Prostate gland (tissue), 2 donors: Measurements from ENCODE around the gene PDHB. TPM values are rescaled to one million over a fixed set of nuclear protein-coding genes. Genes with fewer than 3 reads are reported as not detected.

Source experiments
- DNase-seq: peaks from one replicate; pipeline ENCODE4 v3.0.0-alpha.2; 2019; ENCODE audit warnings: low spot score
- H3K27ac ChIP-seq, 2 donors: fragments of 200-600 bp; sonication (generic); 2 replicates each; pipeline ENCODE4 v1.5.1; 2017 to 2019
- H3K27me3 ChIP-seq: fragments of 200-600 bp; sonication (generic); replicated peaks from 2 replicates; pipeline ENCODE4 v1.5.1; 2019; ENCODE audit not compliant: insufficient read depth
- H3K36me3 ChIP-seq, 2 donors: fragments of 200-600 bp; sonication (generic); 1 replicate in 1 of 2; 2 replicates in 1 of 2; pipeline versions ENCODE4 v1.5.1 to v1.8.1; 2017 to 2019
- H3K4me1 ChIP-seq: fragments of 200-600 bp; sonication (generic); replicated peaks from 2 replicates; pipeline ENCODE4 v1.5.1; 2019
- H3K4me3 ChIP-seq, 2 donors: fragments of 200-600 bp; sonication (generic); 2 replicates each; pipeline ENCODE4 v1.5.1; 2017 to 2019
- H3K9me3 ChIP-seq: fragments of 200-600 bp; sonication (generic); 2 replicates; pipeline ENCODE4 v1.5.1; 2017
- POLR2A ChIP-seq: fragments of 450-650 bp; IDR thresholded peaks from one replicate; pipeline ENCODE4 v1.6.1; 2016; ENCODE audit warnings: antibody characterized with exemption, mild to moderate bottlenecking
- POLR2AphosphoS5 ChIP-seq: sonication (generic); formaldehyde crosslinking; IDR thresholded peaks from one replicate; pipeline ENCODE4 v1.6.1; 2017; ENCODE audit warnings: antibody characterized with exemption
- WGBS: methylation state at CpG from one replicate; pipeline ENCODE4 v1.1.5; 2018; 5-methylcytosine and 5-hydroxymethylcytosine counted together
- intact Hi-C: fragments of 100-400 bp; cut with DNase I; formaldehyde crosslinking; loops from one replicate; pipeline ENCODE4 v1.14.2; 2022
- total RNA-seq, 2 donors: library from RNA; depleted of rRNA; stranded (reverse); fragments of >200 nt; gene quantifications; one replicate each; pipeline ENCODE4 v1.1.0, GENCODE V29; 2016
- TF ChIP-seq, protein P1 (sequence below), 4 experiments: fragments of 200-600 bp in 2 of 4; fragments of 450-650 bp in 2 of 4; sonication (generic) in 2 of 4; IDR thresholded peaks; 1 replicate in 3 of 4; 2 replicates in 1 of 4; pipeline ENCODE4 v1.5.1; 2016 to 2019; ENCODE audit warnings: antibody characterized with exemption in 4 of 4, mild to moderate bottlenecking in 2 of 4, moderate library complexity in 2 of 4

The PDHB gene
- total RNA-seq = 100 to 1,000 TPM in 1 of 2 donors, 10 to 100 TPM in 1; 69.6 to 129 TPM

DNA sequence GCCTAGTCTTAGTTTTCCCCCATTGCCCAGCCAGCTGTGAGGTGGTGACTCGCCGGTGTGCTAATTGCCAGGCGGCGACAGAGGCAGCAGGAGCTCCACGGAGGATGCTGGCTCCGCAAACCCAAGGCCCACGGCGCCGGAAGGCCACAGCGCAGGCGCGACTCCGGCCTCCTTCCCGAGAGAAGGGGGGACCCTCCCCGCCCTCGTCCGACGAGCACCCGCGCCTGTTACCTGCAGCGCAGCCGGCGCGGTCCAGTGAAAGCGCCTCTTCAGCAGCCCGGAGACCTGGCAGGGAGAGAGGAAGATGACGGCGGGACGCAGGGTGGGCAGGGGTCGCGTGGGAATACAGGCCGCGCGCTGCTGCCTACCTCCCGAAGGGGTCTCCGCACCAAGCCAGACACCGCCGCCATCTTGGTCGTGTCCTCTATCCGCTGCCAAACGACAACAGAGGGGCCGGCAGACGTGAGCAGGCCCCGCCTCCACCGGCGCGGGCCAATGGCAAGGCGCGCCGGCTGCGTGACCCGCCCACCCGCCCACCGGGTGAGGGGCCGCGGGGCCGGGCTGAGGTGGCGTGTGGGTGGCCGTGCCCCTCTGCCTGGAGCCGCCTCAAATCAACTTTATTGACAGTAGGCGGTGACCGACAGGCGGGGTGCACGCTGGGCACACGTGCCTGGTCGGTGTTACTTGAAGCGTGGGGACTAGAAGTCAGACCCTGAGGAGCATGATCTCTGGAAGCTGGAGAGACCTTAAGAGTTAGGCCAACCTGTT lies at the start of gene PDHB:
Gene PDHB (minus strand): TSS at position 433 of the 768 bp plus-strand sequence. CDS start 23 bp downstream, at position 410.
- TF ChIP-seq, protein P1, sequence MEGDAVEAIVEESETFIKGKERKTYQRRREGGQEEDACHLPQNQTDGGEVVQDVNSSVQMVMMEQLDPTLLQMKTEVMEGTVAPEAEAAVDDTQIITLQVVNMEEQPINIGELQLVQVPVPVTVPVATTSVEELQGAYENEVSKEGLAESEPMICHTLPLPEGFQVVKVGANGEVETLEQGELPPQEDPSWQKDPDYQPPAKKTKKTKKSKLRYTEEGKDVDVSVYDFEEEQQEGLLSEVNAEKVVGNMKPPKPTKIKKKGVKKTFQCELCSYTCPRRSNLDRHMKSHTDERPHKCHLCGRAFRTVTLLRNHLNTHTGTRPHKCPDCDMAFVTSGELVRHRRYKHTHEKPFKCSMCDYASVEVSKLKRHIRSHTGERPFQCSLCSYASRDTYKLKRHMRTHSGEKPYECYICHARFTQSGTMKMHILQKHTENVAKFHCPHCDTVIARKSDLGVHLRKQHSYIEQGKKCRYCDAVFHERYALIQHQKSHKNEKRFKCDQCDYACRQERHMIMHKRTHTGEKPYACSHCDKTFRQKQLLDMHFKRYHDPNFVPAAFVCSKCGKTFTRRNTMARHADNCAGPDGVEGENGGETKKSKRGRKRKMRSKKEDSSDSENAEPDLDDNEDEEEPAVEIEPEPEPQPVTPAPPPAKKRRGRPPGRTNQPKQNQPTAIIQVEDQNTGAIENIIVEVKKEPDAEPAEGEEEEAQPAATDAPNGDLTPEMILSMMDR (IDR thresholded peaks at IDR 0.05) = peak in 1 of 4 experiments; percentile 18
- peak; percentile 70 for TF ChIP-seq POLR2A
- TF ChIP-seq POLR2AphosphoS5 = peak; percentile 84
- H3K4me1 ChIP-seq = peaks cover 3% of the 10 kb centered on the region
- peak; percentile 87 for DNase-seq

DNA sequence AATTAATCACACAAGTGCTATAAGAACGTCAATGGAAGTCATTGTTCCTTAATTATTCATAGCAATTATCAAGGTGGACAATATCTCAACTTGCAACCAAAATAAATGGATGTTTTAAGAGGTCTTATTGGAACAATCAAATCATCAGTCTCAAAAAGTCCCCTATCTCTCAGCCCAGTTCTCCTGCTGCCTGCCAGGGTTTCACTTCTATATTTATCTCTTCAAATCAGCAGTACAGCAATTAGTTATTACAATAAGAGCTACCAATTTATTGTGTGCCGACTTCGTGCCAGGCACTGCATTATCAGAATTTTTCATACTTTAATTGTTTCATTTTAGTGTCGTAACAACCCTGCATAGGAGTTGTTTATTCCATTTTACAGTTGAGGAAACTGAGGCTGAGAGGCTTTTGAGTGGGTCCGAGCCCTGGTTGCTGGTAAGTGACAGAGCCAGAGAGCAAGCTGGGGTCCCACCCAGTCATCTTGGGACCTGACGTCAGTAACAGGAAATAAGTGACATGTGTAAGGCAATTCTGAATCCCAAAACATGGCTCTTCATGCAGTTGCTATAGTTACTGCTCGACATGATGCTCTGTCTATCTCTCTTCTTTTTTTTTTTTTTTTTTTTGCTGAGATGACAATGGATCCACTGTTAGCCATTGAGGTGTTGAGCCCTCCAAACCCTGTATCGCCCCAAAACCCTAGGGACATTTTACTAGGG lies 49.4 kb upstream of the PDHB start:
- Histone ChIP-seq H3K27me3 (no peaks in the 10 kb centered on the region), H3K27ac (no peak overlapping the region), H3K36me3 (no peaks in the 10 kb centered on the region), H3K4me3 (no peak overlapping the region), H3K9me3 (no peaks in the 10 kb centered on the region), H3K4me1 (no peaks in the 10 kb centered on the region)
- TF ChIP-seq POLR2AphosphoS5 (no peak), POLR2A (no peak)
- TF ChIP-seq, protein P1 (IDR thresholded peaks at IDR 0.05) = no peak
- intact Hi-C loops = no loop called here
- WGBS = 57% methylated on average over 8 of the region's 8 CpGs
- no peak for DNase-seq

More for the DNA sequence above, at the start of gene PDHB:
- Histone ChIP-seq H3K9me3 (no peaks in the 10 kb centered on the region), H3K27ac (peak within 1 kb of the TSS; percentile 88 to 93), H3K36me3 (peaks cover 0 to 12% of the 10 kb centered on the region in 2 donors), H3K27me3 (no peaks in the 10 kb centered on the region), H3K4me3 (peak within 1 kb of the TSS; percentile 68 to 82)
- 1% methylated on average over 48 of the region's 67 CpGs for WGBS
- intact Hi-C loops = loop anchor here (10.0 kb wide), 1 partner anchor 191 kb away; no protein-coding TSS in a partner anchor

DNA sequence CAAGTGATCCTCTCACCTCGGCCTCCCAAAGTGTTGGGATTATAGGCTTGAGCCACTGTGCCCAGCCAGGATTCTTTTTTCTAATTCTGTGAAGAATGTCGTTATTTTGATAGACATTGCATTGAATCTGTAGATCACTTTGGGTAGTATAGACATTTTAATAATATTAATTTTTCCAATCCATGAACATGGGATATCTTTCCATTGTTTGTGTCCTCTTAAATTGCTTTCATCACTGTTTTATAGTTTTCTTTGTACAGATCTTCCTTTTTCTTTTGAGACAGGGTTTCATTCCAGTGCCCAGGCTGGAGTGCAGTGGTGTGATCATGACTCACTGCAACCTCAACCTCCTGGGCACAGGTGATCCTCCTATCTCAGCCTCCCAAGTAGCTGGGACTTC lies 46.7 kb upstream of the PDHB start:
- DNase-seq = no peak
- no peaks in the 10 kb centered on the region for H3K4me1 ChIP-seq
- 95% methylated on average over 2 of the region's 2 CpGs for WGBS
- intact Hi-C loops = no loop called here
- no peak overlapping the region for H3K27ac ChIP-seq
- no peaks in the 10 kb centered on the region for H3K9me3 ChIP-seq
- TF ChIP-seq, protein P1 (IDR thresholded peaks at IDR 0.05) = no peak
- TF ChIP-seq POLR2A (no peak), POLR2AphosphoS5 (no peak)
- H3K27me3 ChIP-seq = no peaks in the 10 kb centered on the region
- H3K4me3 ChIP-seq = no peak overlapping the region
- H3K36me3 ChIP-seq = no peaks in the 10 kb centered on the region

DNA sequence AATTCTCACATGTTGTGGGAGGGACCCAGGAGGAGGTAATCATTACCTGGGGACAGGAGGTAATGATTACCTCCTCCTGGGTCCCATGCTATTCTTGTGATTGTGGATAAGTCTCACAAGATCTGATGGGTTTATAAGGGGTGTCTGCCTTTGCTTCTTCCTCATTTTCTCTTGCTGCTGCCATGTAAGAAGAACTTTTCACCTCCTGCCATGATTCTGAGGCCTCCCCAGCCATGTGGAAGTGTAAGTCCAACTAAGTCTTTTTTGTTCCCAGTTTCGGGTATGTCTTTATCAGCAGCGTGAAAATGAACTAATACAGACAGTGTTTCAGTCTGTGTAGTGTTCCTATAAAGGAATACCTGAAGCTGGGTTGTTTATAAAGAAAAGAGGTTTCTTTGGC lies 45.1 kb upstream of the PDHB start:
- TF ChIP-seq POLR2AphosphoS5 = no peak
- no peak for TF ChIP-seq POLR2A
- TF ChIP-seq, protein P1 (IDR thresholded peaks at IDR 0.05) = no peak
- no peaks in the 10 kb centered on the region for H3K4me1 ChIP-seq
- no peaks in the 10 kb centered on the region for H3K9me3 ChIP-seq
- 86% methylated on average over 2 of the region's 2 CpGs for WGBS
- H3K36me3 ChIP-seq = no peaks in the 10 kb centered on the region
- H3K4me3 ChIP-seq = no peak overlapping the region
- H3K27me3 ChIP-seq = no peaks in the 10 kb centered on the region
- intact Hi-C loops = no loop called here
- no peak overlapping the region for H3K27ac ChIP-seq
- no peak for DNase-seq
